HG03060 (cell line): ENCODE measurements around the gene TXNIP.

ENCODE experiments used
- ATAC-seq: cut with Tn5 transposase; IDR thresholded peaks from one replicate; pipeline ENCODE4 v1.9.1; 2021; ENCODE audit warnings: low read depth, moderate number of reproducible peaks; ENCODE audit not compliant: unreplicated experiment

Gene TXNIP

DNA sequence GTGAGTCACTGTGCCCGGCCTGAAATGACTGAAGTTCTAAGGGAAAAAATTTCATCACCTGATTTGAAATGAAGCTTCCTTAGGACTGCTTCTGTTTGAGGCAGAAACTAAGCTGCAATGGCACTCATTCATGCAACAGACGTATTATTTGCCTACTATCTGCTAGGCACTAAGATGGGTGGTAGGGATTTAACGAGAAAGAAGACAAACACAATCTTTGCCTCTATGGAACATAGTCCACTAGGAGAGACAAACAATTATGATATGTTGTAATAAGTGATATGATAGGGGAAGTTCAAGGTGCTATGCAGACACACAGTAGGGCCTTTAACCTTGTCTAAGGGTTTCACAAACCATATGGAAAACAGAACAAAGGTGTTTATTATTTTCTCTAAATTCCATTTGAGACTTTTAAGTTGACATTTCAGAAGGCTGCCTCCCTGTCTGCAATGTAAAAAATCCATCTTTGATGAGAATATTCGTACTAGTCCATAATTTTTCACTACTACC, 49.8 kb downstream of the TXNIP start:
- no peak for ATAC-seq

DNA sequence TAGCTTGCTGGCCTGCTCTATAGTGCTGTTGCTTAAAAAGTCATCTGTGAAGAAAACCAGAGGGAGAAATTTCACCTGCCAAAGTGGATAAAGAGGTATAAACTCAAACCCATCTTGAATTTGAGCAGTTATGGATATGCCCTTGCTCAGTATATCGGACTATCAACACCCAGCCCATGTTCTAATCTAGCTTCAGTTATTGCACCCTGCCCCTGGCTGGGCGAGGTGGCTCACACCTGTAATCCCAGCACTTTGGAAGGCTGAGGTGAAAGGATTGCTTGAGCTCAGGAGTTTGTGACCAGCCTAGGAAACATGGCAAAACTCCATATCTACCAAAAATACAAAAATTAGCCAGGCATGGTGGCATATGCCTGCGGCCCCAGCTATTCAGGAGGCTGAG, 51.8 kb downstream of the TXNIP start:
- ATAC-seq, result no peak

DNA sequence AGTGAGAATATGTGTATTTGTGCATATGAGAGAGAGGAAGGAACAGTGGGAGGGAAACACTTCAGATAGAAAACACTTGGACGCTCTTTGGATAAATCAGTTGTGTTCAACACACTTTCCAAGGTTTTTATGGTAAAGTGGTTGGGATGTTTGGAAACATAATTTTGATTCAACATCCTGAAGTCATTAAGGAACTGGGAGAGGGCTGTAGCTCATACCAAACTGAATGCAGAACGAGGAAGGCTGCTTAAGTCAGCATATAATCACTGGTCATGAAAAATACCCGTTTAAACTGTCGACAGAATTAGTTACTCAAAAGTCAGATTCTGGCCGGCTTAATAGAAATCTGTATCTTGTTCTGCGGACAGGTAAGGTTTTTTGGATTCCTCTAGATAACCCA, 53.5 kb downstream of the TXNIP start:
- ATAC-seq, result no peak
